Testis (tissue), 3 donors: ENCODE data around the gene FAM83D. TPM values are rescaled to one million over a fixed set of nuclear protein-coding genes. Genes with fewer than 3 reads are reported as not detected.

Source experiments
- DNase-seq: peaks from one replicate; pipeline ENCODE4 v3.0.0-alpha.2; 2019
- H3K27ac ChIP-seq, 2 donors: fragments of 200-600 bp; sonication (generic); one replicate each; pipeline ENCODE4 v1.5.1; 2019
- H3K27me3 ChIP-seq: fragments of 200-600 bp; sonication (generic); one replicate; pipeline ENCODE4 v1.5.1; 2019
- H3K36me3 ChIP-seq: fragments of 200-600 bp; sonication (generic); one replicate; pipeline ENCODE4 v1.5.1; 2017; ENCODE audit warnings: low read depth; ENCODE audit errors: missing control alignments
- H3K4me1 ChIP-seq: fragments of 200-600 bp; sonication (generic); one replicate; pipeline ENCODE4 v1.5.1; 2019
- H3K4me3 ChIP-seq, 2 donors: fragments of 200-600 bp; sonication (generic); one replicate each; pipeline ENCODE4 v1.5.1; 2017 to 2019
- H3K9me3 ChIP-seq: fragments of 200-600 bp; sonication (generic); one replicate; pipeline ENCODE4 v1.5.1; 2017
- CTCF ChIP-seq, 3 experiments: fragments of 450-650 bp in 2 of 3; fragments of 200-600 bp in 1 of 3; sonication (generic) in 1 of 3; IDR thresholded peaks; one replicate each; pipeline ENCODE4 v1.5.1; 2016 to 2019; ENCODE audit warnings: antibody characterized with exemption in 3 of 3, mild to moderate bottlenecking in 2 of 3, moderate library complexity in 1 of 3
- POLR2A ChIP-seq: fragments of 450-650 bp; IDR thresholded peaks from one replicate; pipeline ENCODE4 v1.6.1; 2017; ENCODE audit warnings: antibody characterized with exemption, mild to moderate bottlenecking, moderate library complexity
- WGBS, 2 donors: methylation state at CpG; one replicate each; pipeline ENCODE4 v1.1.5; 2018; 5-methylcytosine and 5-hydroxymethylcytosine counted together
- intact Hi-C: fragments of 100-400 bp; cut with DNase I; formaldehyde crosslinking; loops from one replicate; pipeline ENCODE4 v1.15.1; 2023; ENCODE audit warnings: low total_unique reads
- polyA plus RNA-seq: library from polyadenylated mRNA; stranded (reverse); fragments of 350-450 nt; fragmentation: Illumina TruSeq; extraction: RNeasy Lipid Tissue Mini Kit (QIAGEN cat#74804); gene quantifications from one replicate; pipeline ENCODE4 v1.2.3, GENCODE V29; 2014; ENCODE audit warnings: low read depth, low replicate concordance; ENCODE audit not compliant: insufficient read depth
- total RNA-seq, 2 donors: library from RNA; depleted of rRNA; stranded (reverse); fragments of >200 nt; gene quantifications; one replicate each; pipeline ENCODE4 v1.2.3, GENCODE V29; 2016

The FAM83D gene
- total and polyA plus RNA-seq, 3 donors from 2014 or later: 10.1 to 13.7 (median 13.1) TPM

DNA sequence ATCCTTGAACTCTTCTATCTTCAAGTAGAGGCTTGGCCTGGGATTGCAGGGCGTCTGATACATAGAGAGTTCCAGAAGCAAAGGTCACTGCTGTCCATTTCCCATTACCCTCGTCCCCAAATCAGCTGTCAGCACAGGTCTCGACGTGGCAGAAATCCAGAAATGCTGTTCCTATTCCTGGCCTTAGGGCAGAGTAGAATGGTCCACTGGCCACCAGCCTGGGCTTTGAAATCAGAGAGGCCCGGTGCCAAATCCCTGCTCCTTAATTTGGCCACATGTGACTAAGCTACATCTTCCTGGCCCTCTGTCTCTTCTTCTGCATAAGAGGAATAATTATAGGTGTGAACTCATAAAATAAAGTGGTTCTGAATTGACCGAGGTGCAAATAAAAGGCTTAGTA lies 40.9 kb upstream of the FAM83D start:
- TF ChIP-seq POLR2A (no peak), CTCF (IDR thresholded peaks at IDR 0.05) (no peak)
- intact Hi-C loops: no loop called here
- H3K4me1 ChIP-seq: no peaks in the 10 kb centered on the region
- DNase-seq: no peak
- no peaks in the 10 kb centered on the region for H3K27me3 ChIP-seq
- H3K27ac ChIP-seq: no peak overlapping the region
- WGBS, 2 donors: 70 to 81% methylated on average over 6 of the region's 6 CpGs
- H3K9me3 ChIP-seq: no peaks in the 10 kb centered on the region
- no peak overlapping the region for H3K4me3 ChIP-seq
- H3K36me3 ChIP-seq: no peaks in the 10 kb centered on the region

DNA sequence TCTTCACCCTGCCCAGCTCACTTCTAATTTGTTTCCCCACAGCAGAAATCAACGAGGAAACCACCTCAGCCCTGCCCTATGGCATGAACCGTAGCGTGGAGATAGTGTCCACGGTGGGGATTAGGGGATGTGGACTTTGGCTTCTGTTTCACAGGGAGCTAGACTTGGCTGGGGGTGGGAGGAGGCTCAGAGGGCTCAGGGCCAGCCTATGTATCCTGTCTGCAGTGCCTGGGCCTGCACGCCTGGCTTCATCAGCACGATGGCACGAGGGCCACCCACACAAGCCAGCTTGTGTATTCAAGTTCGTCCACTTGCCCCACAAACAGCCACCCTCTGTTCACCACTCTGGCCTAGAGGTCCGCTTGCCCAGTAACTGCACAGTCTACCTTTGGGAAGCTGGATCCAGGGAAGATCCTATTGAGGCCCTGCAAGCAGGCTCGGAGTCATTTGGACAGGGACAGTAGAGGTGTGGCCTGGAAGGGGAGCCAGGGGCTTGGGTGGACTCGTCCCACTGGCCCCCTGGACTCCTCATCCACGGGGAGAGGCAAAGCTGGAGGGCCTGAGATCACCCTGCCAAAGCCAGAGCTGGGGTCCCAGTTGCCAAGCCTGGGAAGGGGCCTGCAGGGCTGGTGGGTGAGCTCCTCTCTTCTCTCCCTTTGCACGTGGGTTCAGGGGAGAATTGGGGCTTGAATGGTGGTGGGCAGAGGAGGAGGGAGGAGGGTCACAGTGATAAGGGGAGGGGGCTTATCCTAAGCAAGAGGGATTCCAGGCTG lies 38.0 kb upstream of the FAM83D start:
- TF ChIP-seq POLR2A: no peak
- no peak for TF ChIP-seq CTCF (IDR thresholded peaks at IDR 0.05)
- Histone ChIP-seq H3K27ac (no peak overlapping the region), H3K4me3 (no peak overlapping the region), H3K4me1 (no peaks in the 10 kb centered on the region), H3K27me3 (no peaks in the 10 kb centered on the region), H3K9me3 (no peaks in the 10 kb centered on the region), H3K36me3 (no peaks in the 10 kb centered on the region)
- WGBS, 2 donors: 74 to 85% methylated on average over 7 to 13 of the region's 13 CpGs
- no peak for DNase-seq
- intact Hi-C loops: no loop called here

GRCh38 chr20:38889050-38889449 lies 37.2 kb upstream of the FAM83D start:
- no peak for DNase-seq
- H3K4me1 ChIP-seq: no peaks in the 10 kb centered on the region
- intact Hi-C loops: no loop called here
- WGBS, 2 donors: 81 to 83% methylated on average over 2 of the region's 2 CpGs
- H3K27me3 ChIP-seq: no peaks in the 10 kb centered on the region
- no peak overlapping the region for H3K27ac ChIP-seq
- H3K4me3 ChIP-seq: no peak overlapping the region
- no peaks in the 10 kb centered on the region for H3K36me3 ChIP-seq
- no peaks in the 10 kb centered on the region for H3K9me3 ChIP-seq
- TF ChIP-seq CTCF (IDR thresholded peaks at IDR 0.05) (no peak), POLR2A (no peak)

- intact Hi-C loops: no loop called here
- Histone ChIP-seq H3K4me3 (no peak overlapping the region), H3K9me3 (no peaks in the 10 kb centered on the region), H3K27me3 (no peaks in the 10 kb centered on the region), H3K4me1 (no peaks in the 10 kb centered on the region), H3K27ac (no peak overlapping the region), H3K36me3 (no peaks in the 10 kb centered on the region)
- 53 to 67% methylated on average over 11 to 13 of the region's 13 CpGs for WGBS, 2 donors
- TF ChIP-seq POLR2A (no peak), CTCF (IDR thresholded peaks at IDR 0.05) (no peak)
- peak; percentile 28 for DNase-seq
These were observed 36.3 kb upstream of the FAM83D start for GRCh38 chr20:38889792-38890496.
